ENCODE data around the gene KRT1.

Gene KRT1

DNA sequence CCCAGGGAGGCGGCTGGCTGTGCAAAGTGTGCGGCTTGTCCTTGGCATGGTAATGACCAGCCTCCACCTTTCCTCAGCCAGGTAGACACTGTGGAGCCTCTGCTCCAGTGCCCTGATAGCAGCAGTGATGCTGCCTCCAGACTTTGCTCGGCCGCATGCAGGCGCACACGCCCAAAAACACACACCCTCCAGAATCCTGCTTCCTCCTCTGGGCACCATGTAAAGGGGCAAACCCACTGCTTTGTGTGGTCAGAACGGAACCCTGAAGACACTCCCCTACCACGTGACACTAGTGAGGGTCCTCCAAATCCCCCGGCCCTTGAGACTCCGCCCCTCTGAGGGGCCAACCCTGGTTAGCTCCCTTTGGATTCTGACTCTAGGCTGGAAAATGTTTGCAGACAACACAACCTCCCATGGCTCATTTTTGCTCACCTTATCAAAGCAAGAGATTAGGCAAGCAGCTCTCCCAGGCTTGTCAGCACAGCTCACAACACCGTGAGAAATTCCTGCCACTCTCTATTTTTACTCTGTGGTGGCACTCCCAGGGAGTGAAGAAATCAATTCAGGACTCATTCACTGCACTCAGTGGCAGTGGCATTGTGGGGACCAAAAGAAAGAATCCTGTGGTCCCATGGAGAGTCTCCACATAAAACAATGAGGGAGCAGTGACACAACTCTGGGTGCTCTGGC is 18.6 kb upstream of the KRT1 start:
- DNase-seq (ENCODE audit: low read depth, low spot score), result no peak

DNA sequence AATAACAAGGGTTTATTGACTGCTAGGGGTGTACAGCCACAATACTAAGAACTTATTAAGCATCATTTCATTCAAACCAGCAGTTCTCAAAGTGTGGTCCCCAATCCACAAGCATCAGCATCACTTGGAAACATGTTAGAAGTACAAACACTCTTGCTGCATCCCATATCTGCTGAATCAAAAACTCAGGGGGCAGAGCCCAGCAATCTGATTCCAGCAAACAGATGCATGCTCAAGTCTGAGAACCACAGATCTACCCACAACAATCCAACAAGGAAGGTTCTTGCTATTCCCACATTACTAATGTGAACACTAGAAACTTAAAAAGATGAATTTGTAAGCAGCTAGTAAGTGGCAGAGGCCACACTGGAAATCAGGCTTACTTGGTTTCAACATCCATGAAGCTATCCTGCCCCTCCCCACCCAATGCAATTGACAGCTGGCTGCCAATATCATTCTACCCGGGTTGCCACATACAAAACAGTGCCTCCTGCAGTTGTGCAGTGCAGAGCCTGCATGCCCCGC is 16.9 kb upstream of the KRT1 start:
- DNase-seq (ENCODE audit: low read depth, low spot score), result no peak

DNA sequence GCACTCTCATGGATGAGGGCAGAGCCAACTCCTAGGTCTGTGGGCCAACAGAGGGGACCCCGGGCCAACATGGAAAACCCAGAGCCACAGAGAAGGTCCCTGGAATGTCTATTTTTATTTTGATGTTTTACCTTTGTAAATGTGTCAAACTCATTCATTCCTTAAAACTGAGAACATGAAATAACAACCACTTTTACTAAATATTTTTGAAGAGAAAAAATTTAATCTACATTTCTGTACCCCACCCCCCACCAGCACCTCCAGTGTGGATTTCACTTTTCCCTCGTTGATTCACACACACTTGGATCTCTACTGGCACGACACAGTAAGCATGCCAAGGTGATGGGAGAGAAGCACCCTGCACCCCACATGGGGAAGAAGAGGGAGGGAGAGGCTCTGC is 16.4 kb upstream of the KRT1 start:
- DNase-seq (ENCODE audit: low read depth, low spot score), result no peak

DNA sequence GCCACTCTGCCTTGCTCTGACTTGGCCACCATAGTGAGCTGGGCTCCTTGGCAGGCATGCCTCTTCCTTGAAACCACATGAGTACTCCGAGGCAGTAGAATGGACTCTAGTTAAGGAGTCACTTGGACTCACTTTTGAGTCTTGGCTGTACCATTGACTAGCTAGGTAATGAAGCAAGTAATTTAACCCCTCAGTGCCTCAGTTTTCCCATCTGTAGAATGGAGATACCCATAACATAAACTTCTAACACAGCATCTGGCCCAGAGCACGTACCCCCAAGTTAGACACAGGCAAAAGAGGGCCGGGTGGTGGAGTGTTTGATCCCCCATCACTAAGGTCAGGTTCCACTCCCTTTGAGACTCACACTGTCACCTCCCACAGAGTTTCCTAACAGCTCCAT is 14.8 kb upstream of the KRT1 start:
- no peak for DNase-seq (ENCODE audit: low read depth, low spot score)

DNA sequence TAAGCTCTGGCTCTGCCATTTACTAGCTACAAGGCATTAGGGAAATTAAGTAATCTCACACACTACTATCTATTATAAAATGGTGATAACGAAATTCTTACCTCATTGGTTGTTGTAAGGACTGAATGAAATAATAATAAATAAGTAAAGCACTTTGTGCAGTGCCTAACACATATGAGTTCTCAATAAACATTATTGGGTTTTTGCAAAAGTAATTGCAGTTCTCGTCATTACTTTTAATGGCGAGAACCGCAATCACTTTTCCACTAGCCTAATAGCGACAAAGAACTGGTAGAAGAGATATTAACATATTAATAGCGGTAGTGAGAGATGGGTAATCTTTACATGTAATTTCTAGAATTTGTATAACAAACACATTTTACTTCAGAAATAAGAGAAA is 13.9 kb upstream of the KRT1 start:
- no peak for DNase-seq (ENCODE audit: low read depth, low spot score)

DNA sequence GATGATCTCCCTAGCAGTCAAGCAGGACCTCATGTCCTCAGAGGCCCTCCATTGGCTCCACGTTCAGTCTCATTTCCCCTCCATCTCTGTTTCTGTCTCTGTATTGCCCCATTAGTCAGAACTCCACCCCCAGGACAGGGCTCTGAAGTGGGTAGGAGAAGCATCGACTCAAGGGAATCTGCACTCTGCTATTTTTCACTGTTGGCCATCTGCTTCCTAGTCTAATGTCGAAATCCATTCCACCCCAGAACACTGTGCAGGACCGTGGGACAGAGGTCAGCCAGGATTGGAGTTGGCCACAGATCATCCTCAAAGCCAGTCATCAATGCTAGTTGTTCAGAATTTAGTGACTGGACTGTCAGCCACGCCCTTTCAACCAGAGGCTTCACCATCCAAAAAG is 13.1 kb upstream of the KRT1 start:
- DNase-seq (ENCODE audit: low read depth, low spot score), result no peak

DNA sequence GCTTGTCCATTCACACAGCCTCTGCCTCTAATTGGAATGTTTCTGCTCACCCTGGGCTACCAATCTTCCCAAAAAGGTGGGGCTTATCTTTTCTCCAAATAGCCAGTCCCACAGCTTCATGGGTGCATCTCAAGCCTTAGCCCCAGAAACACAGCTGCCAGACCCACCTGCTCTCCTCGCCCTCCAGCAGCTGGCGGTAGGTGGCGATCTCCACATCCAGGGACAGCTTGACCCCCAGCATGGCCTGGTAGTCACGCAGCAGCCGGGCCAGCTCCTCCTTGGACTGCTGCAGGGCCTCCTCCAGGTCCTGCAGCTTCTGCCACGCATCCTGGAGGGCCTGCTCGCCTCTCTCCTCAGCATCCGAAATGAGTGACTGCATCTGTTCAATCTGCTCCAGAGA is 12.0 kb upstream of the KRT1 start:
- DNase-seq (ENCODE audit: low read depth, low spot score), result no peak

DNA sequence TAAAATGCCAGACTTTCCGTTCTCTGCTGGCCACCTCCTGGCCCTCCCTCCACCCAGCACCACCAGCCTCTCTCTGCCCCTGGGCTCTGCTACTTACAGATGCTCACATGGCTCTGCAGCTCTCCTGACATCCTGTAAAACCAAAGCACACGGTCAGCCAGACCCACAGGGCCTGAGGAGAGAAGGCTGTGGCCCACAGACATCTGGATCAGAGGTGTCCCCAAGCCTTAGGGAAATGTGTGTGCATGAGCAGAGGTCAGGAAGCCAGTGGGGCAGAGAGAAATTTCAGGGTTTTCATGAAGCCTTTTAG is 11.6 kb upstream of the KRT1 start:
- DNase-seq (ENCODE audit: low read depth, low spot score), result no peak

DNA sequence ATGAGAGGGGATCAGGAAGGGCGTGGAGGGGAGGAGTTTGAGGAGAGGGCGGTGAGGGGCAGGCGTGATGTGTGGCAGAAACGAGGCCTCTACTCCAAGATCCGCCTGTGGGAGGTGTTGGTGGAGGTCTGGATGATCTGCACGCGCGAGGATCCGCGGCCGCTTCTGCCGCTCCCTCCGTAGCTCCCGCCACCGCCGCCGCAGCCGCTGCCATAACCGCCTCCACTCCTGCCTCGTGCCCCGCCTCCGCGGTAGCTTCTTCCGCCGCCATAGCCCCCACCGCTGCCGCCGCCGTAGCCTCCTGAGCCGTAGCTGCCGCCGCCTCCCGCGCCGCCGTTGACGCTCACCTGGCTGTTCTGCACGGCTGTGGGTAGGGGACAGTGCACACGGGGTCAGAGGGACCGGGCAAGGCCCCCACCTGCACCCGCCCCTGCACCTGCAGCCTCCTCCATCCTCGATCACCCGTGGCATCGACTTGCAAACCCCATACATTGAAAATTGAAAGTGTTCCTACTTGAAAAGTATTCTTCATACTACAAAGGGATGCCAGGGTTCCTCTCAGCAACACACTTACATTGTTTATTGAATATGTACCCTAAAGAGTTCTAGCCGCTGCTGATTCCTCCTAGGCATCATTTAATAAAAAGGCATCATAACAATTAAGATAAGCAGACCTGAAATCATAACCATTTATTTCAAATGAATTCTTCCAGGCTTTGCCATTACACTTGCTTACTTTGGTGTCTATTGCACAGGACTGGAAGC is 11.1 kb upstream of the KRT1 start:
- no peak for DNase-seq (ENCODE audit: low read depth, low spot score)

DNA sequence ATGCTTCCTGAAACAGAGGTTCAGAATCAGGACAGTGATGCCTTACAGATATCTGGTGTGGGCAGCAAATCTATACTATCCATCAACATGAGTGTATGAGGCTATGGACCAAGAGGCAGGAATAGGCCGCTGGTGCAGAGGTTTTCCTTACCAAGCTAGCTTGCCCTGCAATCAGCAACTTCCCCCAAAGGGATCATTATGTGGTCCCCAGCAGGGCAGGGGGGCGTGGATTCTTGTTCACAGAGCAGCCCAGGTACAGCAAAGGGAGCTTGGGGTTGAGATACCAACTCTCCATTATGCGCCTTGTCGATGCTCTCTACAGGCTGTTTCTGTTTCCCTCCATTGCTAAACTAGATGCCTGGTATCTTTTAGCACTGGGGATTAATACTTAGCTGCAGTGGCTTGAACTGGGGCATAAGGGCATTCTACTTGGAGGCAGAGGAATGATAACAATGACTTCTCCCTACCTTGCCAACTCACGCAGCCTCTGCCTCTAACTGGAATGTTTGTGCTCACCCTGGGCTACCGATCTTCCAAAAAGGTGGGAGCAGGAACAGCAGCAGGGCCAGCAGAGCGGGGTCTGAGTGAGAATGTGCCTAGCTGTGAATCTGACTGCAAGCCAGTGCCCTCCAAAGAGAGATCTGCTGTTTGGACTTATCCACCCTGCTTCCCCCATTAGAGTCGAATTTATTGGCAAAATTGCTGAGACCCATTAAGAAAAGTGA is 10.3 kb upstream of the KRT1 start:
- DNase-seq (ENCODE audit: low read depth, low spot score), result no peak

DNA sequence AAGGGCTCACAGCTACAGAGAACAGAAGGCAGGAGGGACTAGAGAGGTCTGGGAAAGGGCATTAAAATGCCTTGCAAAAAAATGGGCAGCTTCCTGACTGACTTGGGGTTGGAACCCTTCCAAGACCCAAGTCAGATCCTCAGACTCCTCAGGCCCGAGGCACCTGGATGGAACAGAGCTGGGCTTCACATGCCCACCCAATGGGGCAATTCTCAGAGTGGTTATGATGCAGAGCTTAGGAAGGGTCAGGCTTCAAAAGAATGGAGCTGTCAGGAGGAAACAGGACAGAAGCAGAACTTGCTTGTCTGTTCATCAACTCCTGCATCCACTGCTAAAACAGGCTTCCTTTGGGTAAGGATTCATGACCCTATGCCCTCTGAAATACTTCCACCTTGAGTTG is 9.7 kb upstream of the KRT1 start:
- DNase-seq (ENCODE audit: low read depth, low spot score), result no peak

DNA sequence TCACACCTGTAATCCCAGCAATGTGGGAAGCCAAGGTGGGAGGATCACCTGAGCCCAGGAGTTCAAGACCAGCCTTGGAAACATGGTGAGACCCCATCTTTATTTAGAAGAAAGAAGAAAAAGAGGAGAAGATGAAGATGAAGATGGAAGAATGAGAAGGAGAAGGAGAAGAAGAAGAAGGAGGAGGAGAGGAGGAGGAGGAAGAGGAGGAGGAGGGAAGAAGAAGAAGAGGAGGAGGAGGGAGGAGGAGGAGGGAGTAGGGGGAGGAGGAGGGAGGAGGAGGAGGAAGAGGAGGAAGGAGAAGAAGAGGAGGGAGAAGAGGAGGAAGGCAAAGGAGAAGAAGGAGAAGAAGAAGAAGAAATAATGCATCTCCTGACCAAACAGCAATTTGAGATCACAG is 9.0 kb upstream of the KRT1 start:
- no peak for DNase-seq (ENCODE audit: low read depth, low spot score)

DNA sequence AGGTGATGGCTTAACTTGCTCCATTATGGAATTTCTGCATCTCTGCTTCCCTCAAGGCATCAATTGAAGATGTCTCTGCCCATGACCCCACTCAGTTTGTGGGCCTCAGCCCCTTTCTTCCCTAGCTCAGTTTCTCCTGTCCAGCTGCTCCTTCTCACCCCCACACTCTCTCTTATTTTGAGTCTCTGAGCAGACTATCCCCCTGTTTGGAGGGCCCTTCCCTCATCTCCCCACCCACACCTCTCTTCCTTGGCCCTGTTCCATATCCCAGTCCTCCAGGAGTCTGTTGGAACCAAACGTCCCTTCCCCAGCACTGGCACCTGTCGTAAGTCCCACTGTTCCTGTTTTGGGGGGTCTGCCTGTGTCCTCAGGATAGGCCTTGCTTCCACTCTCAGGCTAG is 8.3 kb upstream of the KRT1 start:
- no peak for DNase-seq (ENCODE audit: low read depth, low spot score)

DNA sequence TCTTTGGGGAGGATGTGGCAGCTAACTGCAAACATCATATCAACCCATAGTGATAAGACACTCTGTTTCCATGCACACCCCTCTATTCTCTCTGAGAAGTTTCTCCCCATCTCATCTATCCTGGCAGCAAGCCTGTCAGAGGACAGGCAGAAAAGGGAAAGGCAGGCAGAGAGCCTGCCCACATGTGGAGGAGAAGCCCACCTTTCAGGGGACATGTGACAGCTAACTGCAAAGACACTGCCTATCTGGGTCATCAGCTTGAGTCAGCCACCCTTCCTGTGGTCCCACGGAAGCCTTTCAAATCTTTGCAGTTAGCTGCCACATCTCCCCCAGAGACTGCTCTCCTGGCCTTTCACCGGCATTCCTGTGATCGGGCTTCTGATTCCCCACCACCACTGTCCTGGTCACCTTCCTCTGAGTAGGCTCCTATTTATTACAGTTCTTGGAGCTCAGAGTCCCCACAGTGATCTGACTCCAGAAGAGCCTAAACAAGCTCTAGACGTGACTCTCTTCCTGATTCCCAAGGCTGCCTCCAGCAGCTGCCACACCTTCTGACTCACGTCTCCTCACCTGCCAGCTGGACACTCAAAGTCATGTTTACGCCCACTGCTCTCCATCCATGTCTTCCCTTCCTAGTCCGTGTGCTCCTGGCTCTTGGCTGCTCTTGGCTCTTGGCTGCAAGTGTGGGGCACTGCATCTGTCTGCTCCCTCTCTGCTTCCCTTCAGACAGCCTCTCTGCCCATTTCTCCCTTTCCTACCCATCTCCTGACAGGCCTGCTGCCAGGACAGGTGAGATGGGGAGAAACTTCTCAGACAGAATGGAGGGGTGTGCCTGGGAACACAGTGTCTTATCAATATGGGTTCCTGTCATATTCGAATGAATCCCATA is 7.5 kb upstream of the KRT1 start:
- DNase-seq (ENCODE audit: low read depth, low spot score), result no peak

DNA sequence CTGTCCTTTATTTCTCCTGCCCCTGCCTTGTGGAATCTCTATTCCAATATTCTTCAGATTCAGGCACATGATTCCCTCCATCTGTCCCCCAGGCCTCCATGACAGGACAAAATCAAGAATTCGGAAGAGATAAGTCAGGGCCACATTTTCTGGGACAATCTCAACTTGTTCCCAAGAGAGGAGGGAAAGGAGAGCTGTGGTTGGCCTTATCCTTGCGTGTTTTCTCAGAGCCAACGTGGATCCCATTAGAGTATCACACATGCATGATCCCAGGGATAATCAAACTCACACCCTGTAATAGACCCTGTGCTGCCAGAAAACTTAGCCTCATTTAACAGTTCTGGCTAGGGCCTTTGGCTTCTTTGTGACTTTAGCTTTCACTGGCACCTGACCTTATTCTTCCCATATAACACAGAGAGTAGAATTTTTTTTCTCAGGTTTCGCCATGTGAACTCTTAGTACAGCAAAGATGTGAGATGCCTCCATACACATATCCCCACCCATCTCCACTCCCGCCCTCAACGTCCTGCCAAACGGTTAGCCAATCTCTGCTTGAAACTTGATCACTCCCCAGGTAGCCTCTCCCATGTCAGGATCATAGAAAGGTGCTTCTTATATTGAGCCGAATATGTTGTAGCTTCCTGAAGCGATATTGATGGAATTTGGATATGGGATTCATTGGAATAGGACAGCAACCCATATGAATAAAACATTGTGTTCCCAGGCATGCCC is 6.7 kb upstream of the KRT1 start:
- no peak for DNase-seq (ENCODE audit: low read depth, low spot score)

DNA sequence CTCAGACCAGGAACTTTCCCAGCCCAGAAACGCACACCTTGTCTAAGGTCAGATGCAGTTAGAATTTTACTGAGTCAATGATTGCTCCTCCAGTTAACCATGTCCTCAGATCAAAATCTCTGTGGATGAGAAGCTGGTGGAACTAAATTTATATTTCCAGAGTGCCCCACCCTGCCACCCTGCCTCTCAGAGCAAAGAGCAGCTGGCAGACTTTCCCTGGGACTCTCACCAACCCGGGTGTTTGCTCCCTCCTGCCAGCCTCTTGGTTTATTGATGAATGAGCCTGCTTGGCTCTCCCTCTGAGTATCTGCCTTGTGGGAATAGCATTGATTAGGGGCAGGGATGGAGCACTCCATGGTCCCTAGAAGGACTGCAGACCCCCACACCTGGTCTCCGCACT is 5.9 kb upstream of the KRT1 start:
- DNase-seq (ENCODE audit: low read depth, low spot score), result no peak

DNA sequence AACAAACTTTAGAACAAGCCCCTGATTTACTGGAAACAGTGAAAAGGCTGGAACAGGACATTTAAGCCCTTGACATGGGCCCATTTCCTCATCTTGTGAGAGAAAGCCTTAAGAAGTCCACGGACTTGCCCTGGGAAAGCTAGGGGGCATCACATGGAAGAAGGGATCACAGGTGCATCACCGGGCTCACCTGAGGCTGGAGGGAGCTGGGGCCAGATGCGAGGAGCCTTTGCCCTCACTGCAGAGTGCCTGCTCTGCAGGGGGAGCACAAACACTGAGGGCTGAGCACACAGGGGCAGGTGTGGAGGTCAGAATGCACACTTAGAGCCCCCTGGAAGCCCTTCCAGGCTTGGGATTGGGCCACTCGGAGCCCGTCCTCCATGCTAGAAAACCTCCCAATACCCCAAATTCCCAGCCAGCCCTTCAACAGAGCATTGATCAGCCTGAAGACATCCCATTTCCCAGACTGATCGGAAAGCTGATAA is 5.2 kb upstream of the KRT1 start:
- DNase-seq (ENCODE audit: low read depth, low spot score), result no peak

DNA sequence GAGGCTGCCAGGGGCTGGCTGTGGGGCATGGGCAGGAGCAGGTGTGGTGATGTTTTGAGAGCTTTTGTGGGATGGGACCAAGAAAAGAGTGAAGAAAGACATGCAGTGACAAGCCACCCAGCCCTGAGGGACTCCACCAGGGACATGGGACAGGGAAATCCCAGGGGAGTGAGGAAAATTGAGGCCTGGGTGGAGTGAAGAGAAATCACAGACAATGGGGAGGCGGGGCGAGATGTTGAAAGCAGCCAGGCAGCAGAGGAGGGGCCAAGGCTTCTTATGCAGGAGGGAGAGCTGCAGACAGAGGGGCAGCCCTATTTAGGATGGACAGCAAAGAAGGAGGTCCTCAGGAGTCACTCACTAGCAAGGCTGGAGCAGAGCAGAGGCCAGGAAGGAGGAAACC is 4.2 kb upstream of the KRT1 start:
- no peak for DNase-seq (ENCODE audit: low read depth, low spot score)

DNA sequence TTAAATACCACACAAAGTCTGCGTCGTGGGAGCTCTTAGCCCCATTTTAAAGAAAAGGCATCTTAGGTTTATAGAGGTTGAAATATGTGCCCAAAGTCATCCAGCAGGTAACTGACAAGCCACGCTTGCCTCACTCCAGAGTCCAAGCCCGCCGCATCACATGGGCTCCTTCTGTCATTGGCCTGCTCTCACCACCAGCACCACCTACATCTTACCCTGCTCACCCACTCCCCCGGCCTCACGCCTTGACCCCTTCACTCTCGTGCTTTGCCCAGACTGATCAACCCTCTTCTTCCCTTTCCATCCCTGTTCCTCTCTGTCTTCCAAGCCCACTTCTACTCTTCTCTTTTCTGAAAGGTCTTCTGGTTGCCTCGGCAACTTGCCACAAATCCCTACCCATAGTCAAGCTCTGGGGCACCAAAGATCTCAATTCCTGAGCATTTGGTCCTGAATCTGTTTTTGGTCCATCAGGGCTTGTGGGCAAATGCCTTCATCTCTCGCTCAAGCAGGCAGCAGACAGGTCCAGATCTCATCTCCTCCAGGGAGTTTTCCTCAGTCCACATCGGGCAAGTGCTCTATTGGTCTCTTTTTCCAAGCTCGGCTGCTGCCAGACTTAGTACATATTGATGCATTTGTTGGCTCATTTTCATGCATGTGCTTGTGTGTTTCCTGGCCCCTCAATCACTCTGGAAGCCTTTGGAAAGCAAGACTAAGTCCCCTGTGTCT is 3.5 kb upstream of the KRT1 start:
- DNase-seq (ENCODE audit: low read depth, low spot score), result no peak

DNA sequence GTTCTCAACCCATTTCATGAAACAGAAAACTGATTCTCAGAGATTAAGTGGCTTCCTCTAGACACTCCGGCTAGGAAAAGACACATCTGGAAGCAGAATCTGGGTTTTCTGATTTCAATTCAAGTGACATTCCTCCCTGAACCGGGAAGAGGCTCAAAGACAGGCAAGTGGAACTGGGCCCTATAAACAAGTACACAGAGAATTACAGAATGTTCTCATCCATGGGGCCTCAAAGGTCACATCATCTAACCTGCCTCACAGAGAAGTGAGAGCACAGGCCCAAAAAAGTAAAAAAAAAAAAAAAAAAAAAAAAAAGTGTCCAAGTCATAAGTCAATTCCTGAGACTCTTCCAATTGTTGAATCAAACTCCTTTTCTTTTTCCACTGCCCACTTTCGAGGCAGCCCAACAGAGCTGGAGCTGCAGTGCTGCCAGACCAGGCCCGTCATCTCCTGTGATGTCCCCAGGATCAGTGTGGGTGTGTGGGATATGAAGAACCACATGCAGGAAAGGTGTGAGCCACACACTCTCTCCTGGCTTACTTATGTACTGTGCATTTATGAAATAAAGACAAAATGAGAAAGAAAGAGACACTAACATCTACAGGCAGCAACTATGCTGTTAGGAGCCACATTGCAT is 2.8 kb upstream of the KRT1 start:
- no peak for DNase-seq (ENCODE audit: low read depth, low spot score)
